ENCODE results near the gene NOTCH1.

Gene NOTCH1

DNA sequence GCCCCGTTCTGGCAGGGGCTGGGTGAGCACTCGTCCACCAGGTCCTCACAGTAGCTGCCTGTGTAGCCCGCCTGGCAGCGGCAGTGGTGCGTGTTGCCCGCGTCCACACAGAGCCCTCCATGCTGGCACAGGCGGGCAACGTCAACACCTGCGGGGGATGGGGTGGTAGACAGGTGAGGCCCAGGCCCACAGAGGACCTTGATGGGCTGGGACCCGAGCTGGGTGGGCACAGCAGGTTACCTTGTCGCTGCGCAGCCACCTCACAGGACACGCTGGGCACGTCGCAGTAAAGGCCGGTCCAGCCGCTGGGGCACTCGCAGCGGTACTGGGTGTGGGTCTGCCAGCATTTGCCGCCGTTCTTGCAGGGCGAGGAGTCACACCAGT, 37.9 kb downstream of the NOTCH1 start:
- TF ChIP-seq, protein P1, sequence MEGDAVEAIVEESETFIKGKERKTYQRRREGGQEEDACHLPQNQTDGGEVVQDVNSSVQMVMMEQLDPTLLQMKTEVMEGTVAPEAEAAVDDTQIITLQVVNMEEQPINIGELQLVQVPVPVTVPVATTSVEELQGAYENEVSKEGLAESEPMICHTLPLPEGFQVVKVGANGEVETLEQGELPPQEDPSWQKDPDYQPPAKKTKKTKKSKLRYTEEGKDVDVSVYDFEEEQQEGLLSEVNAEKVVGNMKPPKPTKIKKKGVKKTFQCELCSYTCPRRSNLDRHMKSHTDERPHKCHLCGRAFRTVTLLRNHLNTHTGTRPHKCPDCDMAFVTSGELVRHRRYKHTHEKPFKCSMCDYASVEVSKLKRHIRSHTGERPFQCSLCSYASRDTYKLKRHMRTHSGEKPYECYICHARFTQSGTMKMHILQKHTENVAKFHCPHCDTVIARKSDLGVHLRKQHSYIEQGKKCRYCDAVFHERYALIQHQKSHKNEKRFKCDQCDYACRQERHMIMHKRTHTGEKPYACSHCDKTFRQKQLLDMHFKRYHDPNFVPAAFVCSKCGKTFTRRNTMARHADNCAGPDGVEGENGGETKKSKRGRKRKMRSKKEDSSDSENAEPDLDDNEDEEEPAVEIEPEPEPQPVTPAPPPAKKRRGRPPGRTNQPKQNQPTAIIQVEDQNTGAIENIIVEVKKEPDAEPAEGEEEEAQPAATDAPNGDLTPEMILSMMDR (IDR thresholded peaks at IDR 0.05), result no peak

DNA sequence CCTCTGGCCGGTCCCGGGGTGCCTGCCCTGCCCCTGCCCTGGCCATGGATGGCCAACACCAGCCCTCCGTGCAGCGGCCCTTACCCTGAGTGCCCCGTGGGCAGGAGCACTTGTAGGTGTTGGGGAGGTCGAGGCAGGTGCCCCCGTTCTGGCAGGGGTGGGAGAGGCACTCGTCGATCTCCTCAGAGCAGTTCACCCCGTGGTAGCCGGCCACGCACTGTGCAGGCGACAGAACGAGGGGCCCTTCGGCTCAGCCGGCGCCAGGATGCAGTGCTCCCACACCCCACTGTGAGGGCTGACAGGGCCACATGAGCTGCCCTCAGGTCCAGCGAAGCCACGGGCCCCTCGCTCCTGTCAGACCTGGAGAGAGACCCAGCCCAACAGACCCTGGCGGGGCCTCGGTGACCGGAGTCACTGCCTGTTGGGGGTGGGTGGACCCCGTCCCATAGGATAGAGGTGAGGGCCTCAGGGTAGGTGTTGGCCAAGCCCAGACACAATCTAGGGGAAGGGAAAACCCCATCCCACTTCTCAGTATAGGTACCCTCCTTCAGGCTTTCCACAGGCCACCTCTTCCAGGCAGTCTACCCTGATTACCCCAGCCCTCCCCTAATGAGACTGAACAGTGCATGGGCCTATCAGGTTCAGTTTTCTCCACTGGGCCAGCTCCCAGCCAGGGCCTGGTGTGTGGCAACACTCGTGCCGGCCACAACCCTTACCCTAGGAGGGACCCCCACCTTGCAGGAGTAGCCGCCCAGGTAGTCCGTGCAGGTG, 38.4 kb downstream of the NOTCH1 start:
- TF ChIP-seq, protein P1 (IDR thresholded peaks at IDR 0.05), result no peak

- TF ChIP-seq, protein P1 (IDR thresholded peaks at IDR 0.05), result no peak
These were observed 39.4 kb downstream of the NOTCH1 start for GRCh38 chr9:136506425-136506824.

- TF ChIP-seq, protein P1 (IDR thresholded peaks at IDR 0.05), result no peak
These were observed 40.1 kb downstream of the NOTCH1 start for GRCh38 chr9:136505406-136506403.

GRCh38 chr9:136504512-136505348, 41.1 kb downstream of the NOTCH1 start:
- TF ChIP-seq, protein P1 (IDR thresholded peaks at IDR 0.05), result no peak

DNA sequence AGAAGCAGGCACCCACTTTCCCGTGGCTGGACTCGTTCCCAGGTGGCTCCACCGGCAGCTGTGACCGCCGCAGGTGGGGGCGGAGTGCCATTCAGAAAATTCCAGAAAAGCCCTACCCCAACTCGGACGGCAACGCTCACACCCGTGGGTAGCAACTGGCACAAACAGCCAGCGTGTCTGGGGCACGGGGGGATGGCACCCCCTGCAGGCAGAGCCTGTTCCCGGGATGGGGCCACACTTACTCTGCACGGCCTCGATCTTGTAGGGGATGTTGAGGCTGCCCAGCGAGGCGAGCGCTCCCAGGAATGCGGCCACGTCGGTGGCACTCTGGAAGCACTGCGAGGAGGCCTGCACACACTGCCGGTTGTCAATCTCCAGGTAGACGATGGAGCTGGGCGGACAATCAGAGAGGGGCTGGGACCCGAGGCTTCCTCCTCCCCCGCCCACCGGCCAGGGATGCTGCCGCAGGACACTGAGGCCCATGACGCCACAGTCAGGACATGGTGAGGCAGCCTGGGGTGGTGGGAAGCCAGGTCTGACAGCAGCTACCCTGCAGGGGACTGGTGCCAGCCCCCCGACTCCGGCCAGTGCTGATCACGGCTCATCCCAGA, 42.8 kb downstream of the NOTCH1 start:
- TF ChIP-seq, protein P1 (IDR thresholded peaks at IDR 0.05), result no peak
